CD14-positive monocyte (primary cell): Measurements from ENCODE around the gene PSRC1. TPM values are rescaled to one million over a fixed set of nuclear protein-coding genes. Genes with fewer than 3 reads are reported as not detected.

Experiments used
- DNase-seq, 3 donors: peaks; one replicate each; pipeline ENCODE4 v3.0.0-alpha.2; 2011 to 2022
- H2AFZ ChIP-seq: 2 replicates; pipeline ENCODE4 v1.6.0; 2012; ENCODE audit warnings: mild to moderate bottlenecking, low read depth, low read length, inconsistent platforms; ENCODE audit not compliant: insufficient read depth, poor library complexity, severe bottlenecking
- H3K27ac ChIP-seq, 2 donors: 1 replicate in 1 of 2; 2 replicates in 1 of 2; pipeline ENCODE4 v1.5.1; 2012 to 2013; ENCODE audit warnings: low read length in 2 of 2, control low read depth in 1 of 2, inconsistent platforms in 1 of 2, low read depth in 1 of 2, mild to moderate bottlenecking in 1 of 2
- H3K27me3 ChIP-seq, 2 donors: one replicate each; pipeline versions ENCODE4 v1.6.0 to v1.6.1; 2011 to 2013; ENCODE audit warnings: low read length in 2 of 2; ENCODE audit not compliant: control insufficient read depth in 2 of 2, insufficient read depth in 2 of 2
- H3K36me3 ChIP-seq, 2 donors: replicated peaks in 1 of 2; 1 replicate in 1 of 2; 2 replicates in 1 of 2; pipeline versions ENCODE4 v1.5.1 to v1.6.1; 2012 to 2013; ENCODE audit warnings: low read length in 2 of 2, control low read depth in 1 of 2, inconsistent platforms in 1 of 2, mild to moderate bottlenecking in 1 of 2; ENCODE audit not compliant: insufficient read depth in 2 of 2, control insufficient read depth in 1 of 2
- H3K4me1 ChIP-seq, 2 donors: 1 replicate in 1 of 2; 2 replicates in 1 of 2; pipeline versions ENCODE4 v1.5.1 to v1.6.1; 2012 to 2013; ENCODE audit warnings: low read length in 2 of 2, control low read depth in 1 of 2, inconsistent platforms in 1 of 2, mild to moderate bottlenecking in 1 of 2, moderate library complexity in 1 of 2; ENCODE audit not compliant: insufficient read depth in 2 of 2, control insufficient read depth in 1 of 2
- H3K4me2 ChIP-seq: replicated peaks from 2 replicates; pipeline ENCODE3; 2012; ENCODE audit warnings: low read length, moderate library complexity, mild to moderate bottlenecking; ENCODE audit not compliant: poor library complexity, severe bottlenecking; ENCODE audit errors: extremely low read depth
- H3K4me3 ChIP-seq, 3 experiments: fragments of 200-600 bp in 1 of 3; sonication (generic) in 1 of 3; replicated peaks in 1 of 3; 1 replicate in 2 of 3; 2 replicates in 1 of 3; pipeline ENCODE4 v1.5.1; 2011 to 2013; ENCODE audit warnings: low read length in 3 of 3, mild to moderate bottlenecking in 3 of 3, control low read depth in 2 of 3, low read depth in 2 of 3, inconsistent platforms in 1 of 3, moderate library complexity in 1 of 3
- H3K79me2 ChIP-seq: 2 replicates; pipeline ENCODE4 v1.6.0; 2012; ENCODE audit warnings: mild to moderate bottlenecking, control low read depth, inconsistent platforms, low read length, moderate library complexity; ENCODE audit not compliant: insufficient read depth
- H3K9ac ChIP-seq: 2 replicates; pipeline ENCODE4 v1.6.0; 2017; ENCODE audit warnings: low read length, mild to moderate bottlenecking; ENCODE audit not compliant: insufficient read depth, poor library complexity, severe bottlenecking
- H3K9me3 ChIP-seq, 2 donors: replicated peaks in 1 of 2; 1 replicate in 1 of 2; 2 replicates in 1 of 2; pipeline versions ENCODE4 v1.5.1 to v1.6.1; 2012 to 2013; ENCODE audit warnings: low read length in 2 of 2, control low read depth in 1 of 2; ENCODE audit not compliant: control insufficient read depth in 1 of 2, insufficient read depth in 1 of 2
- H4K20me1 ChIP-seq: 2 replicates; pipeline ENCODE4 v1.6.0; 2012; ENCODE audit warnings: mild to moderate bottlenecking, low read length, control low read depth, moderate library complexity; ENCODE audit not compliant: insufficient read depth
- H3K27ac Mint-ChIP-seq, 7 donors: one replicate each; pipeline ENCODE4 v1.8.0; 2020; ENCODE audit warnings: mild to moderate bottlenecking in 7 of 7, mixed read lengths in 7 of 7, moderate library complexity in 6 of 7, inconsistent platforms in 2 of 7
- H3K27me3 Mint-ChIP-seq, 3 donors: one replicate each; pipeline ENCODE4 v1.8.0; 2021 to 2022; ENCODE audit warnings: low read depth in 3 of 3, mild to moderate bottlenecking in 3 of 3, mixed read lengths in 3 of 3, moderate library complexity in 3 of 3, inconsistent platforms in 1 of 3
- H3K36me3 Mint-ChIP-seq, 2 donors: one replicate each; pipeline ENCODE4 v1.8.0; 2020; ENCODE audit warnings: mixed read lengths in 2 of 2, inconsistent platforms in 1 of 2, mild to moderate bottlenecking in 1 of 2
- H3K4me1 Mint-ChIP-seq: one replicate; pipeline ENCODE4 v1.8.0; 2020; ENCODE audit warnings: mild to moderate bottlenecking, mixed read lengths
- H3K4me3 Mint-ChIP-seq, 2 donors: one replicate each; pipeline ENCODE4 v1.8.0; 2020; ENCODE audit warnings: mild to moderate bottlenecking in 2 of 2, mixed read lengths in 2 of 2, moderate library complexity in 1 of 2
- H3K9me3 Mint-ChIP-seq, 7 donors: one replicate each; pipeline ENCODE4 v1.8.0; 2020 to 2022; ENCODE audit warnings: mixed read lengths in 7 of 7, mild to moderate bottlenecking in 6 of 7, moderate library complexity in 6 of 7, inconsistent platforms in 2 of 7
- WGBS: methylation state at CpG from one replicate; pipeline ENCODE4 v1.1.5; 2013; ENCODE audit warnings: missing lambda C conversion rate; ENCODE audit not compliant: insufficient coverage; 5-methylcytosine and 5-hydroxymethylcytosine counted together
- intact Hi-C, 2 donors: fragments of 100-400 bp; cut with micrococcal nuclease; formaldehyde crosslinking; loops; one replicate each; pipeline versions ENCODE4 v1.15.0 to v1.15.1; 2023
- polyA plus RNA-seq, 3 donors: library from polyadenylated mRNA; depleted of rRNA in 1 of 3; unstranded in 2 of 3; stranded (reverse) in 1 of 3; fragments of 300-500 nt in 2 of 3; fragments of >200 nt in 1 of 3; fragmentation: Illumina TruSeq in 2 of 3; gene quantifications; 1 replicate in 2 of 3; 2 replicates in 1 of 3; pipeline ENCODE4 v1.2.3, GENCODE V29; 2012 to 2021
- TF ChIP-seq, protein P1 (sequence below): fragments of 200-600 bp; IDR thresholded peaks from one replicate; pipeline ENCODE4 v1.8.0; 2022; ENCODE audit warnings: antibody characterized with exemption, mild to moderate bottlenecking

Gene PSRC1
- polyA plus RNA-seq, 3 donors: 5.8 to 25.5 (median 7.1) TPM

DNA sequence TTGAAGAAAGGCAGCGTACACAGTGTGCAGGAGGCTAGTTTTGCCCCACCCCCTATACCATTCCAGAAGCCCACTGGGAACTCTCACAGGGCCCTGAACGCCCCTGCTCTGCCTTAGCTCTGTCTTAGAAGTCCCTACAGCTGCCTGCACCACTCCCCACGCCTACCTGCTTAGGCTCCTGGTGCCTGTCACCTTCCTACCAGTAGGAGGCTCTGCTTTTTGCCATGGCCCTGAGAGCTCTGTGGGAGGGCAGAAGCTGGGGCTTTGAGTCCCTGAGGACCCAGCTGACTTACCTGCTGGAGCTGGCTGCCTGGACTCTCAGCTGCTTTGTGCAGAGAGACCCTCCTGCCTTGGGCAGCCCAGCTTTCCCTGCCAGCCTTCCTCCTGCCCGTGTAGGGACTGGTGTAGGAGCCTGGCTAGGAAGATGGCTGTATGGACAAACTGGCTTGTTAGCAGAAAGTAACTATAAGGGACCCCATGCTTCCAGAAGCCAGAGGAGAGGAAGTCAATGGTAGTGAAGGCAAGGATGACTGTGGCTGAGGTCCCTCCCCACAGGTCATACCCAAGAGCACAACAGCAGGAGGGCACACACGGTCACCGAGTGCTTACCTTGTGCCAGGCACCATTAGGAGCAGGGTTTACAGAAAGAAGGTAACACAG lies 43.4 kb downstream of the PSRC1 start:
- no peak overlapping the region for H2AFZ ChIP-seq
- no peak overlapping the region for H3K27ac ChIP-seq
- H3K27me3 ChIP-seq: peaks cover 7 to 24% of the 10 kb centered on the region in 2 donors
- Mint-ChIP-seq H3K36me3 (peaks cover 44 to 47% of the 10 kb centered on the region in 2 donors), H3K9me3 (peaks cover 0 to 4% (median 0%) of the 10 kb centered on the region in 7 donors), H3K4me3 (no peak overlapping the region), H3K4me1 (peaks cover 10% of the 10 kb centered on the region), H3K27me3 (peaks cover 26 to 37% (median 31%) of the 10 kb centered on the region in 3 donors), H3K27ac (peak overlapping the region in 1 of 7 donors; percentile 26)
- H3K4me2 ChIP-seq: no peak overlapping the region
- H3K4me3 ChIP-seq: no peak overlapping the region
- H4K20me1 ChIP-seq: peaks cover 3% of the 10 kb centered on the region
- peaks cover 42 to 50% of the 10 kb centered on the region in 2 donors for H3K36me3 ChIP-seq
- DNase-seq: no peak
- 89% methylated on average over 3 of the region's 6 CpGs for WGBS
- no peaks in the 10 kb centered on the region for H3K4me1 ChIP-seq
- no peak overlapping the region for H3K9ac ChIP-seq
- intact Hi-C loops: no loop called here
- H3K79me2 ChIP-seq: no peaks in the 10 kb centered on the region
- TF ChIP-seq, protein P1, sequence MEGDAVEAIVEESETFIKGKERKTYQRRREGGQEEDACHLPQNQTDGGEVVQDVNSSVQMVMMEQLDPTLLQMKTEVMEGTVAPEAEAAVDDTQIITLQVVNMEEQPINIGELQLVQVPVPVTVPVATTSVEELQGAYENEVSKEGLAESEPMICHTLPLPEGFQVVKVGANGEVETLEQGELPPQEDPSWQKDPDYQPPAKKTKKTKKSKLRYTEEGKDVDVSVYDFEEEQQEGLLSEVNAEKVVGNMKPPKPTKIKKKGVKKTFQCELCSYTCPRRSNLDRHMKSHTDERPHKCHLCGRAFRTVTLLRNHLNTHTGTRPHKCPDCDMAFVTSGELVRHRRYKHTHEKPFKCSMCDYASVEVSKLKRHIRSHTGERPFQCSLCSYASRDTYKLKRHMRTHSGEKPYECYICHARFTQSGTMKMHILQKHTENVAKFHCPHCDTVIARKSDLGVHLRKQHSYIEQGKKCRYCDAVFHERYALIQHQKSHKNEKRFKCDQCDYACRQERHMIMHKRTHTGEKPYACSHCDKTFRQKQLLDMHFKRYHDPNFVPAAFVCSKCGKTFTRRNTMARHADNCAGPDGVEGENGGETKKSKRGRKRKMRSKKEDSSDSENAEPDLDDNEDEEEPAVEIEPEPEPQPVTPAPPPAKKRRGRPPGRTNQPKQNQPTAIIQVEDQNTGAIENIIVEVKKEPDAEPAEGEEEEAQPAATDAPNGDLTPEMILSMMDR: peak; percentile 57
- H3K9me3 ChIP-seq: no peaks in the 10 kb centered on the region

DNA sequence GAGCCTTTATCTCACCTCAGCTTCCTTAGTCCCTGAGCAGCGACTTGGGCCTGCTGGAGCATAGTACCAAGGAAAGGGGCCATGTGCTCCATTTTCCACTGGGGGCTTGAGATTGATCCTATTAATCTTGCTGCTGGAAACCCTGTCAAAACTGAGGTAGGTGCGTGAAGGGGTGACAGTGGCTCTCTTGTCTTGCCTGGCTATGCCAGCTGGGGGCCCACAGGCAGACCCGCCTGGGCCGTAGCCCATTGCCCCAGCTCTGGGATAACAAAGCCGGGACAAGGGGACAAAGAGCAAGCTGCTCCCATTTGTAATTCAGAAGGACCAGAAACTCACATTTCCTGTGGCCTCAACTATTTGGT lies 43.9 kb downstream of the PSRC1 start:
- Mint-ChIP-seq H3K27ac (no peak overlapping the region), H3K4me3 (no peak overlapping the region), H3K4me1 (peaks cover 10% of the 10 kb centered on the region), H3K36me3 (peaks cover 49 to 51% of the 10 kb centered on the region in 2 donors), H3K9me3 (peaks cover 0 to 4% (median 0%) of the 10 kb centered on the region in 7 donors), H3K27me3 (peaks cover 26 to 36% (median 27%) of the 10 kb centered on the region in 3 donors)
- Histone ChIP-seq H3K27me3 (peaks cover 7 to 24% of the 10 kb centered on the region in 2 donors), H3K27ac (no peak overlapping the region), H3K4me1 (no peaks in the 10 kb centered on the region), H3K36me3 (peaks cover 46 to 55% of the 10 kb centered on the region in 2 donors), H3K4me3 (no peak overlapping the region), H3K9me3 (no peaks in the 10 kb centered on the region), H3K79me2 (no peaks in the 10 kb centered on the region), H2AFZ (no peak overlapping the region), H3K9ac (no peak overlapping the region), H4K20me1 (peaks cover 3% of the 10 kb centered on the region), H3K4me2 (no peak overlapping the region)
- intact Hi-C loops: no loop called here
- TF ChIP-seq, protein P1: no peak
- no peak for DNase-seq
- 100% methylated on average over 3 of the region's 5 CpGs for WGBS
